ENCODE data around the gene DMRTC1.
"Not testable (repeated sequence)": the region's sequence is repeated elsewhere in the genome, so short reads cannot be mapped to it uniquely, and the experiment has no call there.

DMRTC1 gene

DNA sequence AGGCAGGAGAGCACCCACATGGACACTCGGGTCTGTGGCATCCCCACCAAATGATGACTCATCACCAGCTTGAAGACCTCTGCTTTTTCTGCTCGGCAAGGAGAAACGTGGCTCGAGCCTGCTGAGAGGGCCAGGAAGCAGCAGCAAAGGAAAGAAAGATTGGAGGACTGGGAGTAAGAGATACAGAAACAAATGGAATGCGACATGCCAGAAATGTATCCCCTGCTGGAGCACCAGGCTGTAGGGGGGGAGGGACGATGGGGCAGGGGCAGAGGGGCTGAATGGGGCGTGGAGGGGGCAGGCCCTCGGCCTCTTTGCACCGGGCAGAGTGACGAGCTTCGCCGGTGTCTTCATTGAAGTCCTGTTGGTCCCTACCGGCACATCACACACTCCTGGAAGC, 31.3 kb downstream of the DMRTC1 start, which contains the start of gene FAM236C:
Gene FAM236C, plus strand, starts transcription at position 301 of the 400 bp plus-strand sequence. CDS start 100 bp downstream, outside the sequence.
- H3K4me3 ChIP-seq (ENCODE audit: insufficient read length, low read depth); H3K9me3 ChIP-seq (ENCODE audit: insufficient read depth, low read length); H3K4me1 ChIP-seq (ENCODE audit: insufficient read depth, insufficient read length); H3K36me3 ChIP-seq (ENCODE audit: insufficient read depth, insufficient read length, low read length); DNase-seq (ENCODE audit: low read depth, low spot score); H3K27me3 ChIP-seq (ENCODE audit: insufficient read depth, insufficient read length); H3K9ac ChIP-seq (ENCODE audit: insufficient read length, low read depth): not testable (repeated sequence)

DNA sequence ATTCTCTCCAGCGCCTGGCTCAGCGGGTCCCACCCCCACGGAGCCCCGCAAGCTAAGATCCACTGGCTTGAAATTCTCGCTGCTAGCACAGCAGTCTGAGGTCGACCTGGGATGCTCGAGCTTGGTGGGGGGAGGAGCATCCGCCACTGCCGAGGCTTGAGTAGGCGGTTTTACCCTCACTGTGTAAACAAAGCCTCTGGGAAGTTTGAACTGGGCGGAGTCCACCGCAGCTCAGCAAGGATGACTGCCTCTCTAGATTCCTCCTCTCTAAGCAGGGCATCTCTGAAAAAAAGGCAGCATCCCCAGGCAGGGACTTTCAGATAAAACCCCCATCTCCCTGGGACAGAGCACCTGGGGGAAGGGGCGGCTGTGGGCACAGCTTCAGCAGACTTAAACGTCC, 53.9 kb downstream of the DMRTC1 start:
- H3K4me3 ChIP-seq (ENCODE audit: insufficient read length, low read depth); DNase-seq (ENCODE audit: low read depth, low spot score); H3K9me3 ChIP-seq (ENCODE audit: insufficient read depth, low read length); H3K36me3 ChIP-seq (ENCODE audit: insufficient read depth, insufficient read length, low read length); H3K9ac ChIP-seq (ENCODE audit: insufficient read length, low read depth); H3K4me1 ChIP-seq (ENCODE audit: insufficient read depth, insufficient read length); H3K27me3 ChIP-seq (ENCODE audit: insufficient read depth, insufficient read length): not testable (repeated sequence)

DNA sequence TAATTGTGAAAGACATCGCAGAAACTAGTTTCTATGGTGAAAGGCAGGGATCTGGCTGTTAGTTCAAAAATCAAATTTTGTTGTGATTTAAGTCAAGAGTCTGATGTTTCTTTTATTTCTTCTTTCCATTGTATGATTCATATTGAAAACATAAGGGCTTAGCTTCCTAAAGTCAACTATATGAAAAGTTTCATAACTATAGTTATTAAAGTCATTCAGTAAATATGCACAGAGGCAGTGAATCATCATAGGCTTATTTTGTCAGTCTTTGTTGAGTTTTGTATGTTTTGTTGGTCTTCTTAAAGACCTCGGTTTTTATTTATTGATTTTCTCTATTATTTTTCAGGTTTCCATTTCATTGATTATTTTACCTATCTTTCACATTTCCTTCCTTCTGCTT, 60.7 kb downstream of the DMRTC1 start:
- H3K27me3 ChIP-seq (ENCODE audit: insufficient read depth, insufficient read length); H3K4me3 ChIP-seq (ENCODE audit: insufficient read length, low read depth): not testable (repeated sequence)

DNA sequence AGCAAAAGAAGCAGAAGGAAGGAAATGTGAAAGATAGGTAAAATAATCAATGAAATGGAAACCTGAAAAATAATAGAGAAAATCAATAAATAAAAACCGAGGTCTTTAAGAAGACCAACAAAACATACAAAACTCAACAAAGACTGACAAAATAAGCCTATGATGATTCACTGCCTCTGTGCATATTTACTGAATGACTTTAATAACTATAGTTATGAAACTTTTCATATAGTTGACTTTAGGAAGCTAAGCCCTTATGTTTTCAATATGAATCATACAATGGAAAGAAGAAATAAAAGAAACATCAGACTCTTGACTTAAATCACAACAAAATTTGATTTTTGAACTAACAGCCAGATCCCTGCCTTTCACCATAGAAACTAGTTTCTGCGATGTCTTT, 106.1 kb downstream of the DMRTC1 start:
- H3K9me3 ChIP-seq (ENCODE audit: insufficient read depth, low read length); H3K27me3 ChIP-seq (ENCODE audit: insufficient read depth, insufficient read length); H3K36me3 ChIP-seq (ENCODE audit: insufficient read depth, insufficient read length, low read length); H3K9ac ChIP-seq (ENCODE audit: insufficient read length, low read depth); H3K4me3 ChIP-seq (ENCODE audit: insufficient read length, low read depth); DNase-seq (ENCODE audit: low read depth, low spot score); H3K4me1 ChIP-seq (ENCODE audit: insufficient read depth, insufficient read length): not testable (repeated sequence)

More for the DNA sequence above, 60.7 kb downstream of the DMRTC1 start:
- not testable (repeated sequence) for H3K4me1 ChIP-seq (ENCODE audit: insufficient read depth, insufficient read length); H3K9ac ChIP-seq (ENCODE audit: insufficient read length, low read depth); H3K9me3 ChIP-seq (ENCODE audit: insufficient read depth, low read length); H3K36me3 ChIP-seq (ENCODE audit: insufficient read depth, insufficient read length, low read length); DNase-seq (ENCODE audit: low read depth, low spot score)

DNA sequence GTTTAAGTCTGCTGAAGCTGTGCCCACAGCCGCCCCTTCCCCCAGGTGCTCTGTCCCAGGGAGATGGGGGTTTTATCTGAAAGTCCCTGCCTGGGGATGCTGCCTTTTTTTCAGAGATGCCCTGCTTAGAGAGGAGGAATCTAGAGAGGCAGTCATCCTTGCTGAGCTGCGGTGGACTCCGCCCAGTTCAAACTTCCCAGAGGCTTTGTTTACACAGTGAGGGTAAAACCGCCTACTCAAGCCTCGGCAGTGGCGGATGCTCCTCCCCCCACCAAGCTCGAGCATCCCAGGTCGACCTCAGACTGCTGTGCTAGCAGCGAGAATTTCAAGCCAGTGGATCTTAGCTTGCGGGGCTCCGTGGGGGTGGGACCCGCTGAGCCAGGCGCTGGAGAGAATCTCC, 112.9 kb downstream of the DMRTC1 start:
- not testable (repeated sequence) for DNase-seq (ENCODE audit: low read depth, low spot score); H3K9me3 ChIP-seq (ENCODE audit: insufficient read depth, low read length); H3K9ac ChIP-seq (ENCODE audit: insufficient read length, low read depth); H3K36me3 ChIP-seq (ENCODE audit: insufficient read depth, insufficient read length, low read length); H3K4me1 ChIP-seq (ENCODE audit: insufficient read depth, insufficient read length); H3K4me3 ChIP-seq (ENCODE audit: insufficient read length, low read depth); H3K27me3 ChIP-seq (ENCODE audit: insufficient read depth, insufficient read length)
